ENCODE results near the gene HNRNPL. TPM values are rescaled to one million over a fixed set of nuclear protein-coding genes. Genes with fewer than 3 reads are reported as not detected.
"Not testable (repeated sequence)": the region's sequence is repeated elsewhere in the genome, so short reads cannot be mapped to it uniquely, and the experiment has no call there.

Gene HNRNPL
- total and polyA plus RNA-seq, 8 donors = 111 to 242 (median 153) TPM

DNA sequence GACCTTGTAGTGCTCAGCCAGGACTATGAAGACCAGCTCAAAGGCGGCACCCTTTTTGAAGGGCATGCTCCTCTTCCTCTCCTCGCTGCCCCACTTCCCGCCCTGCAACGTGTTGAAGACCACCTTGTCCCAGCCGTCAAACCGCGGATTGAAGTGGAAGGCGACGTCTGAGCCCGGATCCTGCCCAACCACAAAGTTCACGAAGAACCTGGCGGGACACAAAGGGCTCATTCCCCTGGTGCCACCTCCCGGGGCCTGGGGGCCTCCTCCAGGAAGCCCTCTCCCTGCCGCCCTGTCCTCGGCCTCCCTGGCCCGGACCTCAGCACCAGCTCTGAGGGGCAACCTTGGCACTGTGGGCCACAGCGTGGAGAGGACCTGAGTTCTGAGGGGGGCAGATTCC is 41.0 kb downstream of the HNRNPL start:
- H3K36me3 ChIP-seq = peaks cover 0 to 17% (median 7%) of the 10 kb centered on the region in 4 donors
- no peaks in the 10 kb centered on the region for H3K27me3 ChIP-seq
- no peaks in the 10 kb centered on the region for H3K9me3 ChIP-seq
- H3K4me1 ChIP-seq = peaks cover 0 to 3% (median 0%) of the 10 kb centered on the region in 4 donors
- TF ChIP-seq, protein P1, sequence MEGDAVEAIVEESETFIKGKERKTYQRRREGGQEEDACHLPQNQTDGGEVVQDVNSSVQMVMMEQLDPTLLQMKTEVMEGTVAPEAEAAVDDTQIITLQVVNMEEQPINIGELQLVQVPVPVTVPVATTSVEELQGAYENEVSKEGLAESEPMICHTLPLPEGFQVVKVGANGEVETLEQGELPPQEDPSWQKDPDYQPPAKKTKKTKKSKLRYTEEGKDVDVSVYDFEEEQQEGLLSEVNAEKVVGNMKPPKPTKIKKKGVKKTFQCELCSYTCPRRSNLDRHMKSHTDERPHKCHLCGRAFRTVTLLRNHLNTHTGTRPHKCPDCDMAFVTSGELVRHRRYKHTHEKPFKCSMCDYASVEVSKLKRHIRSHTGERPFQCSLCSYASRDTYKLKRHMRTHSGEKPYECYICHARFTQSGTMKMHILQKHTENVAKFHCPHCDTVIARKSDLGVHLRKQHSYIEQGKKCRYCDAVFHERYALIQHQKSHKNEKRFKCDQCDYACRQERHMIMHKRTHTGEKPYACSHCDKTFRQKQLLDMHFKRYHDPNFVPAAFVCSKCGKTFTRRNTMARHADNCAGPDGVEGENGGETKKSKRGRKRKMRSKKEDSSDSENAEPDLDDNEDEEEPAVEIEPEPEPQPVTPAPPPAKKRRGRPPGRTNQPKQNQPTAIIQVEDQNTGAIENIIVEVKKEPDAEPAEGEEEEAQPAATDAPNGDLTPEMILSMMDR (IDR thresholded peaks at IDR 0.05) = no peak
- TF ChIP-seq EP300 (IDR thresholded peaks at IDR 0.05) (no peak), POLR2A (IDR thresholded peaks at IDR 0.05) (no peak), POLR2AphosphoS5 (IDR thresholded peaks at IDR 0.05) (no peak)
- intact Hi-C loops (cut with DNase I; ENCODE audit: low total_unique reads) = no loop called here
- DNase-seq = no peak
- no peak overlapping the region for H3K4me3 ChIP-seq
- WGBS, 5 donors = 92 to 96% (median 95%) methylated on average over 17 of the region's 17 CpGs
- H3K27ac ChIP-seq = peak overlapping the region in 1 of 5 donors; percentile 55

DNA sequence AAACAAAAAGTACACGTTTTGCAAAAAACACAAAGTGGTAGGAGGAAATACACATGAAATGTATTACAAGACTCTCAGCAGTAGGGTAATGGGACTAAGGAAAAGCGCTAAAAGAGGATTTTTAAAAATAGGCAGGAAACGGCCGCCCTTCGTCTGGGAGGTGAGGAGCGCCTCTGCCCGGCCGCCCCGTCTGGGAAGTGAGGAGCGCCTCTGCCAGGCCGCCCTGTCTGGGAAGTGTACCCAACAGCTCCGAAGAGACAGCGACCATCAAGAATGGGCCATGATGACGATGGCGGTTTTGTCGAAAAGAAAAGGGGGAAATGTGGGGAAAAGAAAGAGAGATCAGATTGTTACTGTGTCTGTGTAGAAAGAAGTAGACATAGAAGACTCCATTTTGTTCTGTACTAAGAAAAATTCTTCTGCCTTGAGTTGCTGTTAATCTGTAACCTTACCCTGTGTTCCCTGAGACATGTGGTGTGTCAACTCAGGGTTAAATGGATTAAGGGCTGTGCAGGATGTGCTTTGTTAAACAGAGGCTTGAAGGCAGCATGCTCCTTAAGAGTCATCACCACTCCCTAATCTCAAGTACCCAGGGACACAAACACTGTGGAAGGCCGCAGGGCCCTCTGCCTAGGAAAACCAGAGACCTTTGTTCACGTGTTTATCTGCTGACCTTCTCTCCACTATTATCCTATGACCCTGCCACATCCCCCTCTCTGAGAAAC is 42.2 kb downstream of the HNRNPL start:
- H3K27ac ChIP-seq = peak overlapping the region in 1 of 5 donors; percentile 20
- H3K4me1 ChIP-seq; H3K27me3 ChIP-seq; DNase-seq; H3K4me3 ChIP-seq; intact Hi-C loops (cut with DNase I; ENCODE audit: low total_unique reads); H3K9me3 ChIP-seq: not testable (repeated sequence)
- 75 to 89% (median 82%) methylated on average over 13 to 18 of the region's 18 CpGs for WGBS, 5 donors
- peaks cover 0 to 25% (median 15%) of the 10 kb centered on the region in 4 donors for H3K36me3 ChIP-seq

DNA sequence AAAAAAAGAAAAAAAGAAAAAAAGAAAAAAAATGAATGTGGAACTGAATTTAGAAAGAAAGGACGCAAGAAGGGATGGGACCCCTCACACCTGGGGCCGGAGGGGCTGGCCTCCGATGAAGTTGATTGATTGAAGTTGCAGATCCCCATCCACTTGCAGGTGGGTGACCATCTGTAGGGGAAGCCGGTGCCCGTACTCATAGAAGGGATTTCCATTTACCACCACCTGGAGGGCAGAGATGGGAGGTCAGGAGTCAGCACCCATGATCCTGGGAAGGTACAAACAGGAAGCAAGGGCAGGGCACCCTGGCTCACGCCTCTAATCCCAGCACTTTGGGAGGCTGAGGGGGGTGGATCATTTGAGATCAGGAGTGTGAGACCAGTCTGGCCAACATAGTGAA is 43.4 kb downstream of the HNRNPL start:
- H3K36me3 ChIP-seq = peaks cover 0 to 37% (median 26%) of the 10 kb centered on the region in 4 donors
- intact Hi-C loops (cut with DNase I; ENCODE audit: low total_unique reads) = no loop called here
- peaks cover 0 to 3% (median 0%) of the 10 kb centered on the region in 4 donors for H3K4me1 ChIP-seq
- WGBS, 5 donors = 86 to 94% (median 90%) methylated on average over 6 of the region's 6 CpGs
- no peaks in the 10 kb centered on the region for H3K9me3 ChIP-seq
- H3K4me3 ChIP-seq = no peak overlapping the region
- H3K27ac ChIP-seq = no peak overlapping the region
- H3K27me3 ChIP-seq = no peaks in the 10 kb centered on the region
- DNase-seq = no peak
- no peak for TF ChIP-seq POLR2A (IDR thresholded peaks at IDR 0.05)
- TF ChIP-seq POLR2AphosphoS5 (IDR thresholded peaks at IDR 0.05) = no peak
- TF ChIP-seq, protein P1 (IDR thresholded peaks at IDR 0.05) = no peak
- TF ChIP-seq EP300 (IDR thresholded peaks at IDR 0.05) = no peak

DNA sequence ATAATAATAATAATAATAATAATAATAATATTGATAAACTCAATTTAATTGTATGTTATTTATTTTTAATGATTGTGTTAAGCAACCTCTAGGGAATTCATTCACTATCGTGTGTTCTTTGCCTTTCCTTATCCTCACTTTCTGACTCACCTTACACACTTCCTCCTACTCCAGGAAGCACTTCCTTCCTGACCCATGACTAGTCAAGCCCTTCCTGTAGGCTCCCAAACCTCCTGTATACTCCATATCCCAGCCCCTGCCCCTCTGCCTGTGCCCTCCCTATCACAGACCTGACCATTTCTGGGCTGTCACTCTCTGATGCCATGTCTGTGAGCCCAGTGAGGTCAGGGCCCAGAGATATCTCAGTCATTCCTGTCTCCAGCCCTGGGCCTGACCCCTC is 44.6 kb downstream of the HNRNPL start:
- H3K27me3 ChIP-seq = no peaks in the 10 kb centered on the region
- peaks cover 0 to 44% (median 32%) of the 10 kb centered on the region in 4 donors for H3K36me3 ChIP-seq
- H3K4me3 ChIP-seq = no peak overlapping the region
- DNase-seq = no peak
- 32 to 66% (median 52%) methylated on average over 1 of the region's 1 CpG for WGBS, 5 donors
- H3K4me1 ChIP-seq = peaks cover 0 to 4% (median 0%) of the 10 kb centered on the region in 4 donors
- TF ChIP-seq EP300 (IDR thresholded peaks at IDR 0.05) (no peak), POLR2AphosphoS5 (IDR thresholded peaks at IDR 0.05) (no peak), POLR2A (IDR thresholded peaks at IDR 0.05) (no peak)
- TF ChIP-seq, protein P1 (IDR thresholded peaks at IDR 0.05) = no peak
- peak overlapping the region in 3 of 5 donors; percentile 19 to 53 (median 50) for H3K27ac ChIP-seq
- no peaks in the 10 kb centered on the region for H3K9me3 ChIP-seq
- intact Hi-C loops (cut with DNase I; ENCODE audit: low total_unique reads) = no loop called here

DNA sequence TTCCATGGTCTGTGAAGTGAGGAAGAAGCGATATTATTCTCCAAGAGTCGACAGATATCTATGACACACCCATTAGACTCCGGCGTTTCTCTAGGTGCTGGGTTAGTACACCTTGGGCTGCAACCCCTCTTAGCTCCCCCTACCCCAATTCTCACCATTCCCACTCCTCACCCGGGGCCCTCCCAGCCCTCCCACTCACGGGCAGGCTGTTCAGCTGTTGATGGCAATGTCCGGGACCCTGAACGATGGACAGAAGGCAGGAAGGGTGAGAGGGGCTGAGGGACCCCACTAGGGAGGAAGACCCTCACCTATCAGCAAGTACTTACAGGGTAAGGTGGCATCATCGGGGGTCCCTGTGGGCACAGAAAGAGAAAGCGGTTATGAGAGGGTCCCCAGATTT is 46.2 kb downstream of the HNRNPL start:
- DNase-seq = no peak
- H3K27me3 ChIP-seq = no peaks in the 10 kb centered on the region
- no peaks in the 10 kb centered on the region for H3K9me3 ChIP-seq
- no peak overlapping the region for H3K27ac ChIP-seq
- no peak overlapping the region for H3K4me3 ChIP-seq
- intact Hi-C loops (cut with DNase I; ENCODE audit: low total_unique reads) = no loop called here
- H3K36me3 ChIP-seq = peaks cover 0 to 44% (median 32%) of the 10 kb centered on the region in 4 donors
- 88 to 93% (median 90%) methylated on average over 10 of the region's 10 CpGs for WGBS, 5 donors
- H3K4me1 ChIP-seq = peaks cover 0 to 9% (median 0%) of the 10 kb centered on the region in 4 donors
- TF ChIP-seq POLR2AphosphoS5 (IDR thresholded peaks at IDR 0.05) (no peak), EP300 (IDR thresholded peaks at IDR 0.05) (no peak), POLR2A (IDR thresholded peaks at IDR 0.05) (no peak)
- TF ChIP-seq, protein P1 (IDR thresholded peaks at IDR 0.05) = no peak
